Stimulated activated CD8-positive, alpha-beta memory T cell treated with anti-CD3 and anti-CD28 coated beads, Interleukin-7, amount 100 ng/mL, for 48 hours (primary cell): ENCODE results near the gene EVI5.

Source experiments
- DNase-seq, 2 donors: peaks; one replicate each; pipeline ENCODE4 v3.0.0-alpha.2; 2020; ENCODE audit warnings: low read depth in 1 of 2; ENCODE audit errors: extremely low read depth in 1 of 2

Gene EVI5

GRCh38 chr1:92465256-92465647 is 319.7 kb downstream of the EVI5 start:
- no peak for DNase-seq

DNA sequence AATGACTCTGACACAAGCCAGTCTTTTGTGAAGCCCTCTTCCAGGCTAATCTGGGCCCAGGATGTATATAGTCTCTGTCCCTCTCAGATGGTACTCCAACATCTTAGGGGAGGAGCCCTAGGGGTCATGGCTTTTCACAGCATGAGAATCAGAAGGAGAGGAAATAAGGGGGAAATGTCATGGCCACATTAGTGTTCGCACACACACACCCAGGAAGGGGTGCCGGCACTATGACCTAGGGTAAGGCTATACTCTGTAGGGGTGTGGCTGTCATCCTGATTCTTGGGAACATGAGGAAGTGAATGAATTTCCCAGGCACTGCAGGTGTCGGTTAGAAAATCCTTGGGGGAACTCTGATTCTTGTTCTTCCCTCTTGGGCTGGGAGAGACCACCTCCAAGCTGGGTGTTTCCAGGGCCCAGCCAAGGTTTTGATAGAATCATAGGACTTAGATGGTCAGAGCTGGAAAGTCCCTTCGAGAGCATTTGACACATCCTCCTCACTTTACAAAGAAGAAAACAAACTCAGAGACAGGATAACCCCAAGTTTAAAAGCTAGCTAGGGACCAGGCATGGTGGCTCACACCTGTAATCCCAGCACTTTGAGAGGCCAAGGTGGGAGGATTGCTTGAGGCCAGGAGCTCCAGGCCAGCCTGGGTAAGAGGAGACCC is 320.2 kb downstream of the EVI5 start:
- no peak for DNase-seq

DNA sequence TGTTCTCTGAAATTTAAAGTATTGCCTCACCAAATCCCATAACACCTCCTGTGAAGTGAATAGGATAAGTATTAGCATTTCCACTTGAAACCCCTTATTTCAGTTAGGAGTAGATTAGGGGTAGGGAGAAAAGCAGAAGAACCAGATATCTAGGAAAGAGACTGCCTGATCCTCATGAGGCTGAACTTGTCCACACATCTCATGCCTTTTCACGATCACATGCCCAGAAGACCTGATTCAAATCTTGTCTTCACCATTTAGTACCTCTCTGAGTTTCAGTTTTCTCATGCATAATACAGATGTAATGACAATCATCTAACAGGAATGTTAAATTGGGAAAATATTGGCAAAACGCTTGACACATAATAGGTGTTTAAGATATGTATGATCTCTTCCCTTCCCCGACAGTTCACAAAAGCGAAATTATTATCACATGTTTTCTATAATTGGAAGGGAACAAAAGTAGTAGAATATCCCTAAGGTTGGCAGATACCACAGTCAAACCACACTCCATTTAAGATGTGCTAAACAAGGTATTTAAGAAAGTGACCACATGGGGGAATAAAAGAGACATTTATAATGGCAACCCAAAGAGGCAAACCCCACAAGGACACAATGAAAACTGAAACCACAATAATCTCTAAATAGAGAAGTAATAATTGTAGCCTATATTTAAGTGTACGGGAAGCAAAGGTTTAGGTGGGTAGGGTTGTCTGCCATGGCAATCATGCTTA is 323.4 kb downstream of the EVI5 start:
- no peak for DNase-seq

GRCh38 chr1:92459871-92460320 is 325.0 kb downstream of the EVI5 start:
- no peak for DNase-seq
